HepG2 (cell line): Measurements from ENCODE around the gene ZNF430. TPM values are rescaled to one million over a fixed set of nuclear protein-coding genes. Genes with fewer than 3 reads are reported as not detected.

Source experiments
- ARID4A ChIP-seq: sonication (generic); formaldehyde crosslinking; IDR thresholded peaks from 2 replicates; pipeline ENCODE4 v1.5.0; 2020; ENCODE audit warnings: mild to moderate bottlenecking, missing genetic modification reagents, borderline replicate concordance
- BRD4 ChIP-seq: sonication (generic); formaldehyde crosslinking; IDR thresholded peaks from 2 replicates; pipeline ENCODE4 v1.4.0; 2020; ENCODE audit warnings: missing genetic modification reagents
- BRF2 ChIP-seq: sonication (generic); formaldehyde crosslinking; IDR thresholded peaks from 2 replicates; pipeline ENCODE4 v1.8.1; 2022; ENCODE audit warnings: mild to moderate bottlenecking, missing genetic modification reagents
- DR1 ChIP-seq: sonication (generic); formaldehyde crosslinking; IDR thresholded peaks from 2 replicates; pipeline ENCODE4 v1.8.0; 2021; ENCODE audit warnings: mild to moderate bottlenecking, missing genetic modification reagents, inconsistent platforms
- FOXC1 ChIP-seq: sonication (generic); formaldehyde crosslinking; IDR thresholded peaks from 2 replicates; pipeline ENCODE4 v1.8.0; 2022; ENCODE audit warnings: mild to moderate bottlenecking, missing genetic modification reagents, borderline replicate concordance
- GABPA ChIP-seq, 2 experiments: IDR thresholded peaks; 2 replicates each; pipeline ENCODE4 v1.6.1; 2011 to 2016; ENCODE audit warnings: low read depth in 2 of 2, low read length in 1 of 2, missing biosample characterization in 1 of 2, missing genetic modification characterization in 1 of 2
- HNF1B ChIP-seq: sonication (generic); formaldehyde crosslinking; IDR thresholded peaks from 2 replicates; pipeline ENCODE4 v1.5.1; 2020; ENCODE audit warnings: mild to moderate bottlenecking, moderate library complexity, missing genetic modification reagents
- JUNB ChIP-seq: sonication (generic); formaldehyde crosslinking; IDR thresholded peaks from 2 replicates; pipeline ENCODE4 v1.8.0; 2022; ENCODE audit warnings: missing genetic modification reagents, mild to moderate bottlenecking, borderline replicate concordance
- KDM5B ChIP-seq: sonication (generic); formaldehyde crosslinking; IDR thresholded peaks from 2 replicates; pipeline ENCODE4 v1.4.0; 2020; ENCODE audit warnings: missing genetic modification reagents, mild to moderate bottlenecking, borderline replicate concordance
- MEIS1 ChIP-seq: sonication (generic); formaldehyde crosslinking; IDR thresholded peaks from 2 replicates; pipeline ENCODE4 v1.9.0; 2021; ENCODE audit warnings: mild to moderate bottlenecking, missing genetic modification reagents, moderate library complexity, borderline replicate concordance
- NFE2 ChIP-seq: sonication (generic); formaldehyde crosslinking; IDR thresholded peaks from 2 replicates; pipeline ENCODE4 v1.4.0; 2020; ENCODE audit warnings: missing genetic modification reagents
- NFYB ChIP-seq: sonication (generic); formaldehyde crosslinking; IDR thresholded peaks from 2 replicates; pipeline ENCODE4 v1.4.0; 2020; ENCODE audit warnings: missing genetic modification reagents
- NONO ChIP-seq, 2 experiments: fragments of 450-650 bp in 1 of 2; sonication (generic) in 1 of 2; formaldehyde crosslinking in 1 of 2; IDR thresholded peaks in 1 of 2; conservative IDR thresholded peaks in 1 of 2; 2 replicates each; pipeline versions ENCODE4 v1.6.1 to v1.8.0; 2017 to 2022; ENCODE audit warnings: mild to moderate bottlenecking in 1 of 2, missing genetic modification reagents in 1 of 2, moderate library complexity in 1 of 2
- POLR2AphosphoS5 ChIP-seq: IDR thresholded peaks from 2 replicates; pipeline ENCODE4 v1.6.1; 2012; ENCODE audit warnings: low read depth, low read length
- YY1 ChIP-seq: IDR thresholded peaks from 2 replicates; pipeline ENCODE4 v1.6.1; 2011; ENCODE audit warnings: low read length, low read depth, moderate library complexity, mild to moderate bottlenecking; ENCODE audit not compliant: insufficient read depth, insufficient replicate concordance
- ZKSCAN8 ChIP-seq: IDR thresholded peaks from 2 replicates; pipeline ENCODE4 v1.6.1; 2016; ENCODE audit warnings: borderline replicate concordance, missing genetic modification reagents, missing compliant biosample characterization
- ZMAT5 ChIP-seq: sonication (generic); formaldehyde crosslinking; IDR thresholded peaks from 2 replicates; pipeline ENCODE4 v1.5.0; 2020; ENCODE audit warnings: mild to moderate bottlenecking, low read depth, missing genetic modification reagents, borderline replicate concordance
- ZNF7 ChIP-seq: IDR thresholded peaks from 2 replicates; pipeline ENCODE4 v1.6.1; 2016; ENCODE audit warnings: missing biosample characterization, missing genetic modification reagents
- ZNF746 ChIP-seq: sonication (generic); formaldehyde crosslinking; IDR thresholded peaks from 2 replicates; pipeline ENCODE4 v1.8.0; 2022; ENCODE audit warnings: mild to moderate bottlenecking, missing genetic modification reagents
- ZSCAN12 ChIP-seq: sonication (generic); formaldehyde crosslinking; IDR thresholded peaks from 2 replicates; pipeline ENCODE4 v1.9.0; 2021; ENCODE audit warnings: mild to moderate bottlenecking, missing genetic modification reagents
- polyA plus RNA-seq, 8 experiments: library from polyadenylated mRNA; depleted of rRNA in 3 of 8; stranded (reverse) in 7 of 8; unstranded in 1 of 8; fragments of >200 nt; fragmentation: Illumina TruSeq in 4 of 8; extraction: Trizol in 4 of 8; gene quantifications; 2 replicates each; pipeline versions ENCODE4 v1.2.1 to v1.2.3, GENCODE V29; 2011 to 2016; ENCODE audit warnings: low read depth in 4 of 8, missing spikeins in 1 of 8, mixed read lengths in 1 of 8; ENCODE audit not compliant: insufficient read depth in 1 of 8
- total RNA-seq, 5 experiments: library from RNA; depleted of rRNA; stranded (reverse); fragments of >200 nt; fragmentation: Illumina TruSeq; extraction: Trizol; gene quantifications; 2 replicates each; pipeline ENCODE4 v1.2.3, GENCODE V29; 2016; ENCODE audit warnings: low read depth in 1 of 5

The ZNF430 gene
- total and polyA plus RNA-seq, 2 of the 13 experiments (the other 11 are each of a cell fraction or from before 2014, with no cell fraction given): 4.1 to 6.9 TPM

GRCh38 chr19:21020298-21021227 is at the start of gene ZNF430 (continued):
- TF ChIP-seq NONO (IDR thresholded peaks at IDR 0.05) (no peak), NONO (CRISPR knock-in tag; conservative IDR thresholded peaks at IDR 0.05) (no peak), BRF2 (CRISPR knock-in tag) (no peak), FOXC1 (CRISPR knock-in tag) (0 out of 2 replicates have a peak, but pooled peaks have one; percentile 44), NFE2 (CRISPR knock-in tag) (no peak), ZNF7 (CRISPR knock-in tag) (no peak), HNF1B (peak; percentile 52; the same call in 1 of the 2 replicates), ARID4A (peak; percentile 95), ZKSCAN8 (CRISPR knock-in tag) (no peak), POLR2AphosphoS5 (peak; percentile 86), ZMAT5 (no peak), BRD4 (CRISPR knock-in tag) (peak; percentile 64; the same call in 1 of the 2 replicates), DR1 (0 out of 2 replicates have a peak, but pooled peaks have one; percentile 21), NFYB (CRISPR knock-in tag) (peak; percentile 94), GABPA (IDR thresholded peaks at IDR 0.05; ENCODE audit: low read depth, low read length) (peak; percentile 52), GABPA (CRISPR knock-in tag; IDR thresholded peaks at IDR 0.05; ENCODE audit: low read depth) (peak; percentile 78), ZSCAN12 (no peak), JUNB (CRISPR knock-in tag) (no peak), ZNF746 (CRISPR knock-in tag) (no peak), MEIS1 (CRISPR knock-in tag) (0 out of 2 replicates have a peak, but pooled peaks have one; percentile 58), YY1 (peak; percentile 86), KDM5B (0 out of 2 replicates have a peak, but pooled peaks have one; percentile 79)
